ENCODE results near the gene RRM2. TPM values are rescaled to one million over a fixed set of nuclear protein-coding genes. Genes with fewer than 3 reads are reported as not detected.

RRM2 gene
- total and polyA plus RNA-seq, 2 of the 4 experiments (the other 2 are of a cell fraction), result 53.6 to 68.5 TPM

- WGBS, 2 experiments (ENCODE audit: extremely low coverage in 2 of 2, insufficient read length in 1 of 2), result 90% methylated on average over 2 of the region's 11 CpGs; no CpG with 5 or more reads in 1 of the 2 experiments
- H4K20me1 ChIP-seq (ENCODE audit: insufficient read depth, low read length), result no peaks in the 10 kb centered on the region
- H3K23ac ChIP-seq (ENCODE audit: low read depth, low read length), result no peak overlapping the region
- in situ Hi-C loops (cut with MboI; ENCODE audit: low sequenced_read_pairs) (no loop called here), dilution Hi-C loops (cut with HindIII; ENCODE audit: low sequenced_read_pairs, unreplicated experiment) (no loop called here), intact Hi-C loops (cut with micrococcal nuclease) (no loop called here)
- no peak overlapping the region for H3K27ac ChIP-seq (ENCODE audit: insufficient read depth, low read length)
- no peak overlapping the region for H2AK5ac ChIP-seq (ENCODE audit: low read depth, low read length)
- CTCF ChIA-PET, result interaction anchor here (1.7 kb wide), 1 partner anchor 12 kb away, joined by 8 read pairs; no protein-coding TSS in a partner anchor
- no peak overlapping the region for H4K8ac ChIP-seq (ENCODE audit: low read depth in 2 of 2, low read length in 2 of 2)
- no peak overlapping the region for H3K14ac ChIP-seq (replicated peaks; ENCODE audit: low read depth, low read length)
- no peak overlapping the region for H3K4me3 ChIP-seq (ENCODE audit: insufficient read depth, low read depth, low read length)
- no TSS peak for BruUV-seq (replicated peaks)
- H3K18ac ChIP-seq (ENCODE audit: low read depth, low read length), result no peak overlapping the region
- H4K91ac ChIP-seq (ENCODE audit: insufficient read depth, low read depth, low read length), result no peak overlapping the region
- no peak overlapping the region for H3K56ac ChIP-seq (ENCODE audit: extremely low read depth, insufficient read depth, low read length)
- TF ChIP-seq RCOR1 (IDR thresholded peaks at IDR 0.05; ENCODE audit: insufficient replicate concordance, low read length), result no peak
- TF ChIP-seq RAD21 (IDR thresholded peaks at IDR 0.05; ENCODE audit: low read length), result no peak
- H3K4me2 ChIP-seq (ENCODE audit: low read depth, low read length), result no peak overlapping the region
- DNase-seq (no peak), ATAC-seq (ENCODE audit: low read depth) (no peak)
- POLR2A ChIA-PET (ENCODE audit: unreplicated experiment), result no interaction called here
- H3K36me3 ChIP-seq (ENCODE audit: control insufficient read depth, insufficient read depth, low read length), result no peaks in the 10 kb centered on the region
- H3K4me1 ChIP-seq (ENCODE audit: control insufficient read depth, insufficient read depth, low read length), result no peaks in the 10 kb centered on the region
- no peak overlapping the region for H4K5ac ChIP-seq (ENCODE audit: low read depth, low read length)
- no peak overlapping the region for H2AFZ ChIP-seq (replicated peaks; ENCODE audit: low read length, poor library complexity)
- H2BK20ac ChIP-seq (ENCODE audit: low read depth, low read length), result no peak overlapping the region
- no peaks in the 10 kb centered on the region for H3K9me1 ChIP-seq (ENCODE audit: insufficient read depth, low read length)
- no peak overlapping the region for H3K9ac ChIP-seq (ENCODE audit: low read depth, low read length)
- H3K27me3 ChIP-seq (ENCODE audit: control insufficient read depth, insufficient read depth, low read length), result peaks cover 71% of the 10 kb centered on the region
- peaks cover 2% of the 10 kb centered on the region; the same call in 1 of the 2 replicates for H3K9me3 ChIP-seq (ENCODE audit: control insufficient read depth, insufficient read depth, low read length)
- no peak overlapping the region for H2BK15ac ChIP-seq (ENCODE audit: low read depth, low read length)
- H2AK9ac ChIP-seq (replicated peaks; ENCODE audit: low read depth, low read length, poor library complexity), result no peak overlapping the region
- no peaks in the 10 kb centered on the region for H3K79me1 ChIP-seq (ENCODE audit: low read depth in 1 of 2, low read length in 2 of 2)
- no peak overlapping the region for H2BK5ac ChIP-seq (ENCODE audit: low read depth, low read length, poor library complexity, severe bottlenecking)
- no peak overlapping the region for H3K4ac ChIP-seq (ENCODE audit: low read depth, low read length)
- H2BK120ac ChIP-seq (ENCODE audit: low read depth, low read length), result no peak overlapping the region
Measured at GRCh38 chr2:10085668-10086059, 36.9 kb upstream of the RRM2 start.
